Common myeloid progenitor, CD34-positive (primary cell): ENCODE results near the gene DUT.

Source experiments
- CTCF ChIA-PET: fragments of 350-600 bp; sonication (Branson Sonifier 250); formaldehyde crosslinking; loops from one replicate; lab custom pipeline; 2021; ENCODE audit warnings: antibody characterized with exemption; lab: Charles Lee
- POLR2A ChIA-PET: fragments of 350-600 bp; sonication (Branson Sonifier 250); formaldehyde crosslinking; loops from one replicate; lab custom pipeline; 2021; ENCODE audit warnings: antibody characterized with exemption; lab: Charles Lee
- DNase-seq, 3 donors: peaks; one replicate each; pipeline versions ENCODE4 v3.0.0 to v3.0.0-alpha.2; 2013
- H3K27ac ChIP-seq, 2 experiments: 1 replicate in 1 of 2; 2 replicates in 1 of 2; pipeline ENCODE4 v1.7.0; 2013; ENCODE audit warnings: inconsistent platforms in 2 of 2, low read length in 2 of 2, mild to moderate bottlenecking in 2 of 2, low read depth in 1 of 2, moderate library complexity in 1 of 2; ENCODE audit not compliant: severe bottlenecking in 2 of 2, insufficient read depth in 1 of 2, poor library complexity in 1 of 2
- H3K27me3 ChIP-seq, 5 experiments: replicated peaks in 2 of 5; 1 replicate in 3 of 5; 2 replicates in 2 of 5; pipeline versions ENCODE4 v1.6.1 to v1.7.0; 2013; ENCODE audit warnings: low read length in 4 of 5, mild to moderate bottlenecking in 2 of 5, moderate library complexity in 2 of 5, inconsistent platforms in 1 of 5; ENCODE audit not compliant: insufficient read depth in 5 of 5, control insufficient read depth in 4 of 5
- H3K36me3 ChIP-seq, 4 experiments: 1 replicate in 2 of 4; 2 replicates in 2 of 4; pipeline versions ENCODE4 v1.6.1 to v1.7.0; 2013; ENCODE audit warnings: low read length in 3 of 4, control low read depth in 1 of 4, mild to moderate bottlenecking in 1 of 4; ENCODE audit not compliant: control insufficient read depth in 4 of 4, insufficient read depth in 4 of 4
- H3K4me1 ChIP-seq, 4 experiments: 1 replicate in 3 of 4; 2 replicates in 1 of 4; pipeline versions ENCODE4 v1.6.1 to v1.7.1; 2013; ENCODE audit warnings: low read length in 3 of 4, mild to moderate bottlenecking in 3 of 4, control low read depth in 1 of 4, inconsistent platforms in 1 of 4, moderate library complexity in 1 of 4; ENCODE audit not compliant: control insufficient read depth in 4 of 4, insufficient read depth in 4 of 4; ENCODE audit errors: control extremely low read depth in 1 of 4
- H3K4me3 ChIP-seq, 7 experiments: 1 replicate in 4 of 7; 2 replicates in 3 of 7; pipeline versions ENCODE4 v1.5.1 to v1.7.0; 2013; ENCODE audit warnings: mild to moderate bottlenecking in 7 of 7, low read length in 6 of 7, moderate library complexity in 6 of 7, inconsistent platforms in 2 of 7, low read depth in 2 of 7, control low read depth in 1 of 7; ENCODE audit not compliant: insufficient read depth in 4 of 7, control insufficient read depth in 1 of 7; ENCODE audit errors: extremely low read depth in 1 of 7
- H3K9me3 ChIP-seq, 5 experiments: 1 replicate in 4 of 5; 2 replicates in 1 of 5; pipeline versions ENCODE4 v1.6.1 to v1.7.1; 2013; ENCODE audit warnings: low read length in 4 of 5, mild to moderate bottlenecking in 2 of 5, inconsistent platforms in 1 of 5, low read depth in 1 of 5, moderate library complexity in 1 of 5; ENCODE audit not compliant: control insufficient read depth in 4 of 5, insufficient read depth in 2 of 5; ENCODE audit errors: control extremely low read depth in 1 of 5
- WGBS: methylation state at CpG from one replicate; pipeline ENCODE4 v1.1.5; 2013; ENCODE audit not compliant: insufficient coverage; 5-methylcytosine and 5-hydroxymethylcytosine counted together

The DUT gene

GRCh38 chr15:48309740-48310139 lies 21.5 kb upstream of the DUT start:
- CTCF ChIA-PET, result no interaction called here
- H3K4me1 ChIP-seq, result no peaks in the 10 kb centered on the region
- H3K36me3 ChIP-seq, result no peaks in the 10 kb centered on the region
- no peak overlapping the region for H3K27ac ChIP-seq
- 100% methylated on average over 2 of the region's 2 CpGs for WGBS
- POLR2A ChIA-PET, result no interaction called here
- DNase-seq, result no peak
- H3K27me3 ChIP-seq, result peaks cover 0 to 2% (median 0%) of the 10 kb centered on the region in 5 experiments
- H3K4me3 ChIP-seq, result no peak overlapping the region
- no peaks in the 10 kb centered on the region for H3K9me3 ChIP-seq

GRCh38 chr15:48313216-48313615 lies 18.0 kb upstream of the DUT start:
- Histone ChIP-seq H3K9me3 (no peaks in the 10 kb centered on the region), H3K27ac (no peak overlapping the region), H3K27me3 (peaks cover 0 to 1% (median 0%) of the 10 kb centered on the region in 5 experiments), H3K36me3 (no peaks in the 10 kb centered on the region), H3K4me3 (no peak overlapping the region), H3K4me1 (no peaks in the 10 kb centered on the region)
- DNase-seq, result no peak
- ChIA-PET CTCF (no interaction called here), POLR2A (no interaction called here)
- 100% methylated on average over 2 of the region's 2 CpGs for WGBS

GRCh38 chr15:48315041-48315440 lies 16.2 kb upstream of the DUT start:
- no peaks in the 10 kb centered on the region for H3K36me3 ChIP-seq
- no peaks in the 10 kb centered on the region for H3K9me3 ChIP-seq
- no peak overlapping the region for H3K27ac ChIP-seq
- POLR2A ChIA-PET, result no interaction called here
- no peak for DNase-seq
- H3K4me1 ChIP-seq, result no peaks in the 10 kb centered on the region
- H3K4me3 ChIP-seq, result no peak overlapping the region
- peaks cover 0 to 2% (median 0%) of the 10 kb centered on the region in 5 experiments for H3K27me3 ChIP-seq
- WGBS, result 93% methylated on average over 9 of the region's 10 CpGs
- CTCF ChIA-PET, result no interaction called here

GRCh38 chr15:48317221-48317620 lies 14.0 kb upstream of the DUT start:
- H3K27me3 ChIP-seq, result peaks cover 0 to 2% (median 0%) of the 10 kb centered on the region in 5 experiments
- H3K9me3 ChIP-seq, result no peaks in the 10 kb centered on the region
- no peak overlapping the region for H3K27ac ChIP-seq
- H3K4me3 ChIP-seq, result no peak overlapping the region
- ChIA-PET POLR2A (no interaction called here), CTCF (no interaction called here)
- WGBS, result 100% methylated on average over 2 of the region's 2 CpGs
- no peak for DNase-seq
- H3K4me1 ChIP-seq, result no peaks in the 10 kb centered on the region
- no peaks in the 10 kb centered on the region for H3K36me3 ChIP-seq

GRCh38 chr15:48318131-48318530 lies 13.1 kb upstream of the DUT start:
- H3K4me3 ChIP-seq, result no peak overlapping the region
- H3K9me3 ChIP-seq, result no peaks in the 10 kb centered on the region
- CTCF ChIA-PET, result no interaction called here
- H3K27me3 ChIP-seq, result peaks cover 0 to 2% (median 0%) of the 10 kb centered on the region in 5 experiments
- no peaks in the 10 kb centered on the region for H3K36me3 ChIP-seq
- H3K4me1 ChIP-seq, result no peaks in the 10 kb centered on the region
- DNase-seq, result no peak
- no peak overlapping the region for H3K27ac ChIP-seq
- WGBS, result 100% methylated on average over 1 of the region's 6 CpGs
- POLR2A ChIA-PET, result no interaction called here

GRCh38 chr15:48323294-48323693 lies 7.9 kb upstream of the DUT start:
- no peaks in the 10 kb centered on the region for H3K9me3 ChIP-seq
- no peaks in the 10 kb centered on the region for H3K4me1 ChIP-seq
- no peak overlapping the region for H3K27ac ChIP-seq
- CTCF ChIA-PET, result no interaction called here
- 94% methylated on average over 6 of the region's 7 CpGs for WGBS
- H3K4me3 ChIP-seq, result no peak overlapping the region
- POLR2A ChIA-PET, result no interaction called here
- H3K27me3 ChIP-seq, result peaks cover 0 to 2% (median 0%) of the 10 kb centered on the region in 5 experiments
- DNase-seq, result no peak
- no peaks in the 10 kb centered on the region for H3K36me3 ChIP-seq

GRCh38 chr15:48324949-48325348 lies 6.3 kb upstream of the DUT start:
- no peak for DNase-seq
- no peaks in the 10 kb centered on the region for H3K9me3 ChIP-seq
- H3K4me3 ChIP-seq, result no peak overlapping the region
- peaks cover under 1 to 4% (median 2%) of the 10 kb centered on the region in 4 experiments for H3K4me1 ChIP-seq
- no peaks in the 10 kb centered on the region for H3K27me3 ChIP-seq
- ChIA-PET CTCF (interaction anchor here (1.0 kb wide), 1 partner anchor 28 kb away, joined by 3 read pairs; no protein-coding TSS in a partner anchor), POLR2A (no interaction called here)
- no peak overlapping the region for H3K27ac ChIP-seq
- 77% methylated on average over 5 of the region's 5 CpGs for WGBS
- H3K36me3 ChIP-seq, result no peaks in the 10 kb centered on the region
